Anterior cingulate cortex (tissue), 58 donors: ENCODE data around the gene ATP10B.

Experiments
- DNase-seq, 58 donors: peaks; one replicate each; lab custom pipeline; 2025; lab: John Stamatoyannopoulos, UW

Gene ATP10B

DNA sequence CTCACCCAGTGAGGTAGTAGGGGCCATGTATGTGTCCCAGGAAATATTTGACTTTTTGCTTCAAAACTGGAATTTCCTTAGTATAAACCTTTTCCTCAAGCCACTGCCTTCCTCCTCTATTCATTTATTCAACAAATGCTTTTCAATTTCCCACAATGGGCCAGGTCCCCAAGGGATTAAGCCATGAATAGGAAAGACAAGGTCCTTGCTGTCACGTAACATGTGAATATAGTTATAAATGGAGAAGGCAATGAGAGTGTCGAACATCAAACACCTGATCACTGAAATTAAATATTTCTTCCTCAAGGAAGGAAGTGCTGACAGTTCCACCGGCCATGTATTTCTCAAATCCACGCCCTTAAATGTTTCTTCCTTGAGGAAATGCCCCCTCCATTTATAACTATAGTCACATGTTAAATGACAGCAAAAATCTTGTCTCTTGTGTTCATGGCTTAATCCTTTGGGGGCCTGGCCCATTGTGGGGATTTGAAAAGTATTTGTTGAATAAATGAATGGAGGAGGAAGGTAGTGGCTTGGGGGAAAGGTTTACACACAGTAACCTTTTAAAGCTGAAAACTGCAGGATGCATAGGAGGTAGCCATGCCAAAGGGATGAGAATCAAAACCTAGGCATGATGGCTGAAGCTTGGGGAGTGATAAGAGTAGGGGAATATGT, 284.8 kb downstream of the ATP10B start:
- no peak for DNase-seq

DNA sequence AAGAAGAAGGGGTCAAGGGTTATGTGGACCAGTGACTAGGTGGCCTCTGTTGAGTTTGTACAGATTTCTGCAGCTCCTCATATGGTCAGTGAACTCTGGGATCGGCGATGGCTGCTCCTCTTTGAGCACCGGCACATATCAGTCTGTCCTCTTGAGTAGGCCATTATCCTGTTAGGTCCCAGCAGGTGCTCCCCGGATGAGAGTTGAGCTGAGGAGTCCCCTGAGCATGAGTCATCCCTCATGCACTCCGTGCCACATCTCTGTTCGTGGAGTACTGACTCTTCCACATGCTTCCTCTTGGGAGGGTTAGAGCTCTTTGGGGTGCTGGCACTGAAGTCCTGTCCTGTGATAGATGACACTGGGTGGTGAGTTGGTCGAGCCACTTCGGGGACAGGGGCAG, 286.6 kb downstream of the ATP10B start:
- no peak for DNase-seq

DNA sequence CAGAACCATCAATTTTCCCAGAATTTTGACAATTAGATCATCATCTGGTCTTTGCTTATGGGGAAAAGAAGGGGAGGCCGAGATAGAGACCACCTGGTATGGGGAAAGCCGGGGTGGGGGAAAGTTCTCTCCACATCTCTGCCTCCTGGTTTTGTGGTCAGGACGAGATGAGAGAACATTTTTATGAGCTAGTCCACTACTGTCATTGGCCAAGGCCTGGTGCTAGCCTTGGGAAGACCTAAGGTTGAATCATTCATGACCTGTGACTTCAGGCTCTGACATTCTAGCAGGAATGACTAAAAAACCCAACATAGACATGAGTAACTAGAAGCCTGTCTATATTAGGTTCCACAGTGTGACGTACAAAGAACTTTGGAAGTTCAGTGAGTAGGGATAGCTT, 295.2 kb downstream of the ATP10B start:
- DNase-seq: no peak

DNA sequence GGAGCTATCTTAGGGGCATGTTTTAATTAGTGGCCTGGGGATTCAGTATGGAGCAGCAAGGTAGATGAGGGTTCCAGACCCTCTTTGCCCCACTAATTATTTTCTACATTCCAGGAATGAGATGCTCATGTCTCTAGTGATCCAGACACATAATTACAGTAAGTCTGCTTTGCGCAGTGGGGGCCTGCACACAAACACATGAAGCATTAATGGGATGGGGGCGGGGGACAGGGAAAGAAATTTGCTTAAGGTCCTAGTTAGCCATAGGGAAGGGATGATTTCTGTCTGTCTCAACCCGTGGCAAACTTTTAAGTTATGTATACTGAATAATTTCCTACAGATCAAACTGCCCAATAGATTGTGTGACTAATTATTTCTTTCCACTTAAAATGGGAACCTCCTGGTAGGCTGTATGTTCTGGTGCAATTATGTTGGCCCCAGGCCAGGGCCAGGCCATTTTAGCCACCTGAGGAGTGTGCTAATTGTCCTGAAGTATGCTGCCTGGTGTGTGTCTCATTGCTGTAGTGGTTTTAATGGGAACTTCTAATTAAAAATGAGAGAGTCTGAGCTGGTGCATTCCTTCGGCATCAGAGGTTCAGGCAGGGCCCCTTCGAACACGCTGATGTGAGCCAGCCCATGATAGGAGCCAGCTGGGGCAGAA, 295.9 kb downstream of the ATP10B start:
- DNase-seq: no peak

DNA sequence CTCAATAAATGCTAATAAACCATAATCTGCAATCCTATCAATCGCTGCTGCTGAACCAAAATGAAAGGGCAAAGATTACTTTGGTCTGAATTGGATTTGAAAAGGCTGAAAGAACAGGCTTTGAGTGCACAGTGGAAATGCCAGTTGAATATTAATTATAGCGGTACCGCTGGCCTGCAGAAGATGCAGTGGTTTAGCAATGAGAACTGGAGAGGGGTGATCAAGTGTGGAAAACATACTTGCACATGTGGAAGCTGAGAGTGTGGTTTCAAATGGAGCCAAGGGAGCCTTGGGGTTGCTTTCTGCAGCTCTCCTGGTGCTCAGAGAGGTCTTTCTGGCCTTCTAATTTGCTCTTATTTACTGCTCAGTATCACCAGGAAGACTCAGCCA, 296.4 kb downstream of the ATP10B start:
- DNase-seq: no peak

DNA sequence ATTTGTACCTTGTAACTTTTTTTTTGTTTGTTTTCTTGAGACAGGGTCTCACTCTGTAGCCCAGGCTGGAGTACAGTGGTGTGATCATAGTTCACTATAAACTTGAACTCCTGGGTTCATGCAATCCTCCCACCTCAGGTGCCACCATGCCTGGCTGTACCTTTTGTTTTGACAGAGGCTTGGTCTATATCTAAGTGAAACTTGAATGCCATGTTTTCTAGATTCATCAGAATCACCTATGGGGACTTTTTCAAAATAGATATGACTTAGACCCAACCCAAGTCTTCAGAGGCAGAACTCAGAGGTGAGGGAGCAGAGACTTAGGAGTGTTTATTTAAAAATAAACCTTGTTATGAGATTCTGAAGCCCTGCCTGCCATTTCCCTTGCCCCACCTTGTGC, 301.9 kb downstream of the ATP10B start:
- no peak for DNase-seq

DNA sequence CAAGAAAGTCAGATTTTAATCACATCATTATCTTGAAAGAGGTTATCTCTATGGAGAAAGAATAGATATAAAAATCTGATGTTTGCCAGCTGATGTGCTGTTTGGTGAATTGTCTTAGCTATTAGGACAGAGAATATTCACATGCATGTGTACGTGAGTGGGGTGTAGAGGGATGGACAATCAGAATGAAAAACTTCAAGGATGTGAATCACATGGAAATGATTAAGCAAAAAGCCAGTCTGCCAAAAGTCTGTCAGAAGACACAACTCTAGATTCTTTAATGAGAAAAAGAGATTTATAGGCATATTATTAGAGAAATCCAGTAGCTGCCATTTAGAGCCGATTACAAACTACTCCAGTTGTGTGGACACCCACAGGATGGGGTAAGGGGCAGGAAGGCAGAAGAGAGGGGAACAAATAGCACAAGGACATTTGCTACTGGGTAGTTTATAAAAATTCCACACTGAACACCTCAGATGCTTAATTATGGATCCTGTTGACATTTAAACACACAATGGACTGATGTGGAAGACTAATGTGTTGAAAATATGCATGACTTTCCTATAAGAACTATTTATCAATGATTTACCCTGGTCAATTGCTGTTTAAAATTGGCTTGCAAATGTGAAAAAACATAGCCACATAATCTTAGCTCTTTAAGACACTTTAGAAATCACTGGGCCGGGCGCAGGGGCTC, 302.9 kb downstream of the ATP10B start:
- no peak for DNase-seq

DNA sequence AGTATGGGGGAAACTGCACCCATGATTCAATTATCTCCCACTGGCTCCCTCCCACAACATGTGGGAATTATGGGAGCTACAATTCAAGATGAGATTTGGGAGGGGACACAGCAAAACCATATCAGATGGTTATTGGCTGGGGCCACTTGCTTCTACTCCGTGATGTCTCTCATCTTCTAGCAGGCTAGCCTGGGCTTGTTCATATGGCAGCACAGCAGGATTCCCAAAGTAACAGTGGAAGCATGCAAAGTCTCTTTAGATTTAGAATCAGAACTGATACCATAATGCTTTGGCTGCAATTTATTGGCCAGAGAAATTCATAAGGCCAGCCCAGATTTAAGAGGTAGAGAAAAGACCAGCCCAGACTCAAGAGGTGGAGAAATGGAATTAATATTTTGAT, 304.1 kb downstream of the ATP10B start:
- DNase-seq: no peak

DNA sequence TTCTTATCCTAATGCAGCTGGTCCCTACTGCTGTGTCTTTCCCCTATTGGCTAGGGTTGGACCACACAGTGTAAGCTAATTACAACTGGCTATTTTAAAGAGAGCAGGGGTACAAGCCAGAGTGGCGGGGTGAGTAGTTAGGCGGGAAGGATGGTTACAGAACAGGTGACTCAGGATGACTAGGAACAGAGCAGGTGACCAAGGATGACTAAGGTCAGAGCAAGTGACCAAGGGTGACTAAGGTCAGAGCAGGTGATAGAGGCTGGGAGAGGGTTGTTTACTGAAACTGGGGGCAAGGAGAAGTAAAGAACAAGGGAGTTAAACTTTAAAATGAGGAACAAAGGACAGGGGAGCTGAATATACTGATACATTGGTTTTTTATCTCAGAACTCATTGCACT, 304.9 kb downstream of the ATP10B start:
- no peak for DNase-seq

DNA sequence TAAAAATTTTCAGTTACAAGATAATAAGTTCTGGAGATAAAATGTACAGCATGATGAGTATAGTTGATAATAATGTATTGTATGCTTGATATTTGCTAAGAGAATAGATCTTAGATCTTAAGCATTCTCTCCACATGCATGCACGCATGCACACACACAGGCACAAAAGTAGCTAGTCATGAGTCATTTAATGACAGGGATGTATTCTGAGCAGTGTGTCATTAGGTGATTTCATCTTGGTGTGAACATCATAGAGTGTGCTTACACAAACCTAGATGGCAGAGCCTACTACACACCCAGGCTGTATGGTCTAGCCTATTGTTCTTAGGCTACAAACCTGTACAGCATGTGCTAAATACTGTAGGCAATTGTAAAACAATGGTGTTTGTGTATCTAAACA, 306.2 kb downstream of the ATP10B start:
- DNase-seq: no peak

DNA sequence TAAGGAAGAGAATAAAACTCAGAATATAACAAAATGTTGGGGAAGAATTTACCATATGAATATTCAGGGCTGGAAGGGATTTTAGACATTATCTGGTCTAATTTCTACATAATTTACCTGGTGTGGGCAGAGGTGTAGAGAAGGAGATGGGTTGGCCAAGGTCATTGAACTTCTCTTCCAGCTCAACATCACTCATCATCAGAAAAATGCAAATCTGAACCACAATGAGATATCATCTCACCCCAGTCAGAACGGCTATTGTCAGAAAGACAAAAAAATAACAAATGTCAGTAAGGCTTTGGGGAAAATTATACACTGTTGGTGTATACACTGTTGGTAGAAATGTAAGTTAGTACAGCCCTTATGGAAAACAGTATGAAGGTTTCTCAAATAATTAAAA, 308.6 kb downstream of the ATP10B start:
- no peak for DNase-seq

DNA sequence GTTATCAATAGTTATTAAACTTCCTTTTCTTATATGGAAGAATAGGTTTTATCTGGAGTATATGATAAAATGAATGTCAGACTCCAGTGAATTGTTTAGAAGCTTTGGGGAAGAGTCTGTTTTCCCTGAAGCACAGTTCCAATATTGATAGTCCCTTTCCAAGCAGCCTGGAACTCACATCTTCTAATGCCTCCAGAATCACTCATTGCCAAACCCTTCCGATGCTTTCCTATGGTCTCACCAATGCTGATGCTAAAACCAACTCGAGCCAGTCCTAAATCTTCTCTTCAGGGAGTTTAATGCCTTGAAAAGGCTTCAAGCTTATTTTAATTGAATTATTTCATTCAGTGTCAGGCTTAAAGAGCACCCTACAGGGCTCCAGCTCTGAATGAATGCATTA, 309.2 kb downstream of the ATP10B start:
- DNase-seq: no peak

DNA sequence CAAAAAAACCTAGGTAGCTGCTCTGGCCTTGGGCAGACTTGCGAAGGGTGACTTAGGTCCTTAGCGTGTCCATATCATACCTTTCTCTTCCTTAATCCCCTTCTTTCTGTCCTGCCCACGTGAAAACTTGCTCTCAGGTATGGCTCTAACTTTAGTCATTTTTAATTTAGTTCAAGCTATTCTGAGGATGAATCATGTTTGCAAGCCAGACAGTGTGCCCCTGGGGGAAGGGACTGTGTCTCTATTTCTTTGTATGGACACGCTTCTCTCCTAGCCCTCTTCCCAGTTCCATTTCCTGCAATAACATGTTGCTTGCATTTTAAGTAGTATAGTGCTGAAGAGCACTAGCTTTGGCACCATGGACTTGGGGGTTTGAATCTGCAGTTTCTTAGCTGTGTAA, 309.7 kb downstream of the ATP10B start:
- DNase-seq: no peak

DNA sequence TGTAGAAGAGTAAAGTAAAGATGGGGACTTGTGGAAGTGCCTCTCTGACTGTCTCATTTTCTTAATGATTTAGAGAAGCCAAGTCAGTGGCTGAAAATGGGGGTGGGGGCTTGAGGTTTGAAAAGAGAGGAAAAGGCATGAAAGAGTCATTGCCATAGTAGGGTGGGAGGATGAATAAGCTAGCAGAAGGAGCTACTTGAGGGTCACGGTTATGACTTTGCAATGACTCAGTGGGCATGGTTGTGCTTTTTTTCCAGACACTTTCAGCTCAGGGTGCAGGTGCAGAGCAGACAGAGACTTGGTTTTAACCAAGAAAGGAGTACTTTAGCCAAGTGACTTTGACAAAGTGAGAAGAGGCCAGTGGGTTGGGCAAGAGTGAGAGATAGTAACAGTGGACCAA, 312.6 kb downstream of the ATP10B start:
- DNase-seq: no peak

DNA sequence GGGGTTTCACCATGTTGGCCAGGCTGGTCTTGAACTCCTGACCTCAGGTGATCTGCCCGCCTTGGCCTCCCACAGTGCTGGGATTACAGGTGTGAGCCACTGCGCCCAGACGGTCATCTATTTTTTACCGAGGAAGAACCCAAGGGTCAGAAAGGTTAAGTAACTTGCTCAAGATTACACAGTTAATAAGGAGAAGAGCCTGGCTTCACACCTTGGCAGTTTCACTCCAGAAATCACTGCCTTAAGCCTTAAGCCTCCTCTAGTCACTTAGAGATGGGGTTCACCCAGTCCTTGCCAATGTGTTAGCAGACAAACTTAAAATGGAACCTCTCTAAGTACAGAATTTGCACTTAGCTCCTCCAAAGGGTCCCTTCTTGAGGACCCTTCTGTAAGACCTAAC, 314.1 kb downstream of the ATP10B start:
- no peak for DNase-seq

DNA sequence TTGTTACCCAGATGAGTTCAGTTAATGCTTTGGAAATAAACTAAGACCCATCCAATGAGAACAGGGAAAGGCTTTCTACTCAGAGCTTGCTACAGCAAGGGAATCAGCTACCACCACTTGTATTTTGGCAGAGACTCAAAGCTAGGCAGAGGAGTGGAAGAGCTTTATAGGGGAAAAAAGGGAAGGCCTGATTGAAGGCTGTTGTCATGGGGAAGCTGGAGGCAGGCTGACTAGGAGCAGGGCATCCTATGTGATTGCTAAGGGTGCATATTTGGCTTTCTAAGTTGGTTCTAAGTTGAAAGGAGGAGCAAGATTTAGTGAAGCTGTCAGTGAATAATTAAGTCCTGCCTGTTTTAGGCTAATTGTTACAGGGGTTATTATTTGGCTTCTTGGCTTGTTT, 314.9 kb downstream of the ATP10B start:
- no peak for DNase-seq

DNA sequence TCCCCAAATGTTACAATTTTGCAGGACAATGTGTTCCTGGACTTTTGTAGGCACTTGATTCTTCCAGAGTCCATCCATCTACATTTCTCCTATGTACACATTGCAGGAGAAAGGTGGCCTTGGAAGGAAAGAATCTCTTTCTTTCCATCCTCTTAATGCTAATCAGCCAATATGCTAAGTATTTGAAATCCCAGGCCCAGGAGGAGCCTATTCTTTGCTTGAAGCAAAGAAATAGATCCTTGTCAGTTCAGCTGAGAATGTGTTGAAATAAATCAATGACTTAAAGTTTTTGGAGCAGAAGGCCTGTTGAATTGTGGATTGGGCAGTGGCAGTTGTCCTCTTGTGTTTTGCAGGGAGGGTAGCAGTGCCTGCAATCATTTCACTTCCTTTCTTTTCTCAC, 317.1 kb downstream of the ATP10B start:
- no peak for DNase-seq

DNA sequence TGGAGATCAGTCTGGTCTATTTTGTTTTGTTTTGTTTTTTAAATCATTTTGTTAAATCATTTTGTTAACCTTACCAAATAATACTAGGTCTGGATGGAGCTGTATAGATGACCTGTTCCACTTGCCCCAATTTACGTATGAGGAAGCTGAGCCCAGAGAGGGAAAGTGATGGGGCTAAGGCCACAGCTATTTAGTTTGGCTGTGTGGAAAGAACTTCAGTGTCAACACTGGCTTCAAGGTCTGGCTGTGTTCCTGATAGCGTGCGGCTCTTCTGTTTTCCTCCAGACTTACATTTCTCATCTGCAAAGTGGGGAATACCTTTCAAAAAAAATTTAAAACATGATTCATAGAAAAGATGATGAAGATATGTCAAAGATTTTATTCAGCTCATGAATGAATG, 317.9 kb downstream of the ATP10B start:
- no peak for DNase-seq

DNA sequence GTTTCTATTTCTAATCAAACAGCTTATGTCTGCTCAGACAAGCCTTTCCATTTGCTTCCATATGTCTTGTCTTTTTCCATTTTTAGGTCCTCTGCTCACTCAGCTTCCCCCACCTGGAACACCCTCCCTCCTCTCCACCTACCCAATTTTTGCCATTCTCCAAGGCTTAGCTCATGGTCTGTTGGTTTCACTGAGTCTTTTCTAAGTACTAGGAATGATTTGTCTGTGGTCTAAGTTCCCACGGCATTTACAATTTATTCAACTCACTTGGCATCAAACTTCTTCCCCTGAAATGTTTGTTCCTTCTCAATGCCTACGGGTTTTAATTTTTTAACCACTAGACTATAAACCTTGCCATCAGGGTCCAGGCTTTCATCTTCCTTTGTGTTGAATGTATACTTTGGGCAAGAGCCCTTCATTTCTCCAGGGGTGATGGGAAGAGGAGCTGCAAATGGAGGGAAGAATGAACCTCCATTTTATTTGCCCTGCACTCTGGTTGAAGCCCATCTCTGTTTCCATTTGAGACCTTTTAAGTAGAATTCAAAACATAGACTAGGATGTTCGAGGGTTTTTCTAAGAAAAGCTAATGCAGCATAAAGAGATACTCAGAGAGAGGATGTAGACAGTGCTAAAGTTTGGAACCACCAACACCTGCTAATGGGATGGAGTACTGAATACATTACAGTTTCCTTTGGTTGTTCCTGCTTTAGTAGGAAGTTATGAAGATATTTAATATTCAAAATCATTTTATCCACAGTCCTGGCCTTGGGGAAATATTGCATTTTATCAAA, 326.3 kb downstream of the ATP10B start:
- DNase-seq: peak in 2 of 58 donors; percentile 15 to 21

DNA sequence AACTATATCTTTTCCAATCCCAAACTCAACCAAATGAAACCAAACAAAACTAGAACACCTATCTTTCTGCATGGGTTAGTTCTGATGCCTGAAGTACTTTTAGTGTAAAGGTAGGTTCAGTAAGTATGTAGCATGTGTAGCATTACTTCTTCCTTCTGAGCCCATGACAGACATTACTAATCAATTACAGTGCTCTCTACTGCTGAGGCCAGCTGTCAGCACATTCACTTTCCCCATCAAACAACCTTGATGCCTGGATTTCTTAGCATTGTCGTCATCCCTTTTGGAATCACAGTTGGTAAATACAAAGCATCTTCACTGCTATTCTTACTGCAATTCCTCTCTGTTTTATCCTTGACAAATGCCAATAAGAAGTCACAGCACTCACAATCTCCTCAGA, 327.2 kb downstream of the ATP10B start:
- no peak for DNase-seq

DNA sequence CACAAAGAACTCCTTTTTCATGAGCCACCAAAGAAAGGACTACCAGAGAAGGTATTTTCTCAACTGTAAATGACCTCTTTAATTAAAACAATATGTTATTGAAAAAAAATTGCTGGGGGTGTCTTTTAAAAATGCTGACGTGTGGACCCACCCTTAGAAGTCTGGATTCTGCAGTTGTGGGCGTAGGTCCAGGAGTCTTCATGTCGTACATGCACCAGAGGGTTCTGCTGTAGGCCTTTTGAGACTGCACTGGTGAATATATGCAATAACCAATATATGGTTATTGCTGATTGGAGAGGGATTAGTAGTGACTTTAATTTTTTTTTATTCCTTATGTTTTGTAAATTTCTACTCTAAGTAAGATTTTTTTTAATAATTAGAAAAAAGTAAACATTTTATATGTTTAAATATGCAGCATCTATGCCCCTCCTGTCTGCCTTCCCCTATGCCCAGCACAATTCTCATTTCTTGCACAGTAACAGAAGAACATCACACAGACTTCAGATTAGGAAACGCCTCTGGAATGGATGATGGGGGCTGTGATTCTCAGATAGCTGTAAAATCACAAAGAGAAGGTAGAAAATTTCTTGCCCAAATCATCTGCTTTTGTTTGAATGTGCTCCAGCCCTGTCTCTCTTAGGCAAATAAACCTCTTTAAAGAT, 328.4 kb downstream of the ATP10B start:
- DNase-seq: no peak
